SK-N-SH treated with all-trans-retinoic acid at 6 μM for 48 hours (cell line): ENCODE results near the gene IFRD2.
A peak's percentile ranks its signal among the peaks of the same experiment; 100 is the strongest.

ENCODE experiments used
- ATAC-seq: fragments of 200-7000 bp; cut with Tn5 transposase; 3 replicates; pipeline ENCODE4 v1.9.1; 2020; ENCODE audit warnings: mild to moderate bottlenecking, moderate library complexity
- ARNTL ChIP-seq: fragments of 450-650 bp; formaldehyde crosslinking; IDR thresholded peaks from 2 replicates; pipeline ENCODE4 v1.5.0; 2020; ENCODE audit warnings: low read depth, mild to moderate bottlenecking, moderate library complexity, borderline replicate concordance
- BACH2 ChIP-seq: fragments of 250-450 bp; sonication (Bioruptor Pico); IDR thresholded peaks from 2 replicates; pipeline ENCODE4 v1.9.0; 2021; ENCODE audit warnings: mild to moderate bottlenecking, borderline replicate concordance
- CREB5 ChIP-seq: fragments of 250-450 bp; sonication (Bioruptor Pico); IDR thresholded peaks from 2 replicates; pipeline ENCODE4 v1.5.1; 2020; ENCODE audit warnings: low read depth, mild to moderate bottlenecking, moderate library complexity
- CSDC2 ChIP-seq: fragments of 250-450 bp; sonication (Bioruptor Pico); IDR thresholded peaks from 2 replicates; pipeline ENCODE4 v1.5.0; 2020; ENCODE audit warnings: mild to moderate bottlenecking, moderate library complexity
- CSRNP3 ChIP-seq: fragments of 250-450 bp; sonication (Bioruptor Pico); IDR thresholded peaks from 2 replicates; pipeline ENCODE4 v1.5.1; 2021; ENCODE audit warnings: mild to moderate bottlenecking, moderate library complexity
- ESRRG ChIP-seq: fragments of 250-450 bp; sonication (Bioruptor Pico); IDR thresholded peaks from 2 replicates; pipeline ENCODE4 v1.6.1; 2021; ENCODE audit warnings: mild to moderate bottlenecking
- PATZ1 ChIP-seq: fragments of 250-450 bp; sonication (Bioruptor Pico); IDR thresholded peaks from 2 replicates; pipeline ENCODE4 v1.8.0; 2020; ENCODE audit warnings: mild to moderate bottlenecking, moderate library complexity, borderline replicate concordance
- POU6F1 ChIP-seq: fragments of 250-450 bp; sonication (Bioruptor Pico); IDR thresholded peaks from 2 replicates; pipeline ENCODE4 v1.8.0; 2021; ENCODE audit warnings: low read depth, mild to moderate bottlenecking, moderate library complexity, borderline replicate concordance
- PPARA ChIP-seq: fragments of 250-450 bp; sonication (Bioruptor Pico); IDR thresholded peaks from 2 replicates; pipeline ENCODE4 v1.5.0; 2020; ENCODE audit warnings: mild to moderate bottlenecking, borderline replicate concordance
- RARB ChIP-seq: fragments of 250-450 bp; sonication (Bioruptor Pico); IDR thresholded peaks from 2 replicates; pipeline ENCODE4 v1.8.0; 2021; ENCODE audit warnings: mild to moderate bottlenecking, moderate library complexity
- SNAI2 ChIP-seq: fragments of 250-450 bp; sonication (Bioruptor Pico); IDR thresholded peaks from 2 replicates; pipeline ENCODE4 v1.5.0; 2020; ENCODE audit warnings: mild to moderate bottlenecking, moderate library complexity
- TCF4 ChIP-seq: fragments of 250-450 bp; sonication (Bioruptor Pico); IDR thresholded peaks from 2 replicates; pipeline ENCODE4 v1.8.0; 2021; ENCODE audit warnings: mild to moderate bottlenecking, moderate library complexity, borderline replicate concordance
- TOX ChIP-seq: fragments of 250-450 bp; sonication (Bioruptor Pico); IDR thresholded peaks from 2 replicates; pipeline ENCODE4 v1.8.0; 2021; ENCODE audit warnings: mild to moderate bottlenecking, moderate library complexity, borderline replicate concordance
- TSHZ2 ChIP-seq: fragments of 250-450 bp; sonication (Bioruptor Pico); IDR thresholded peaks from 2 replicates; pipeline ENCODE4 v1.5.0; 2020; ENCODE audit warnings: mild to moderate bottlenecking, moderate library complexity
- ZFP3 ChIP-seq: fragments of 250-450 bp; sonication (Bioruptor Pico); IDR thresholded peaks from 2 replicates; pipeline ENCODE4 v1.5.0; 2020; ENCODE audit warnings: mild to moderate bottlenecking, moderate library complexity
- ZFP30 ChIP-seq: fragments of 450-650 bp; formaldehyde crosslinking; IDR thresholded peaks from 2 replicates; pipeline ENCODE4 v1.5.0; 2022; ENCODE audit warnings: mild to moderate bottlenecking, moderate library complexity
- ZNF70 ChIP-seq: fragments of 450-650 bp; formaldehyde crosslinking; IDR thresholded peaks from 2 replicates; pipeline ENCODE4 v1.5.0; 2020; ENCODE audit warnings: mild to moderate bottlenecking, moderate library complexity
- ZNF8 ChIP-seq: fragments of 450-650 bp; formaldehyde crosslinking; IDR thresholded peaks from 2 replicates; pipeline ENCODE4 v1.5.0; 2020; ENCODE audit warnings: mild to moderate bottlenecking, moderate library complexity

Gene IFRD2

GRCh38 chr3:50292159-50293078 lies at the start of gene IFRD2:
Gene IFRD2, minus strand, starts transcription at chr3:50292429. Its CDS starts 155 bp downstream, at chr3:50292274.
- TF ChIP-seq ZFP30 (CRISPR knock-in tag): peak; percentile 48; the same call in 1 of the 2 replicates
- peak; percentile 59; the same call in 1 of the 2 replicates for TF ChIP-seq ZNF70 (CRISPR knock-in tag)
- TF ChIP-seq CREB5 (CRISPR knock-in tag): no peak
- TF ChIP-seq CSDC2 (CRISPR knock-in tag): peak; percentile 93
- TF ChIP-seq RARB (CRISPR knock-in tag): no peak
- TF ChIP-seq ZFP3 (CRISPR knock-in tag): peak; percentile 86
- no peak for TF ChIP-seq TOX (CRISPR knock-in tag)
- TF ChIP-seq SNAI2 (CRISPR knock-in tag): peak; percentile 94
- TF ChIP-seq BACH2 (CRISPR knock-in tag): no peak
- TF ChIP-seq TSHZ2: peak; percentile 99
- peak; percentile 31; the same call in 1 of the 2 replicates for TF ChIP-seq ZNF8 (CRISPR knock-in tag)
- no peak for TF ChIP-seq PPARA (CRISPR knock-in tag)
- peak; percentile 98 for ATAC-seq

- TF ChIP-seq ZNF8 (CRISPR knock-in tag) (no peak), TOX (CRISPR knock-in tag) (no peak), CSDC2 (CRISPR knock-in tag) (no peak), CSRNP3 (CRISPR knock-in tag) (no peak)
- no peak for ATAC-seq
These were observed 49.3 kb upstream of the IFRD2 start for GRCh38 chr3:50341537-50341936.

GRCh38 chr3:50340448-50341329 lies 48.5 kb upstream of the IFRD2 start, which contains the start of gene RASSF1:
Gene RASSF1, minus strand, starts transcription at chr3:50340836. Its CDS starts 31 bp downstream, at chr3:50340805.
- TF ChIP-seq TOX (CRISPR knock-in tag) (no peak), ZFP3 (CRISPR knock-in tag) (no peak), PPARA (CRISPR knock-in tag) (no peak), ESRRG (CRISPR knock-in tag) (no peak)
- TF ChIP-seq, all 23 proteins: peak for 0

GRCh38 chr3:50340147-50340447 lies 47.9 kb upstream of the IFRD2 start:
- no peak for ATAC-seq
- TF ChIP-seq ESRRG (CRISPR knock-in tag) (no peak), PATZ1 (CRISPR knock-in tag) (no peak), TCF4 (CRISPR knock-in tag) (no peak), CSRNP3 (CRISPR knock-in tag) (no peak), ARNTL (CRISPR knock-in tag) (no peak), TSHZ2 (no peak), POU6F1 (CRISPR knock-in tag) (no peak), PPARA (CRISPR knock-in tag) (no peak), ZFP30 (CRISPR knock-in tag) (no peak)

More at GRCh38 chr3:50340448-50341329, 48.5 kb upstream of the IFRD2 start, which contains the start of gene RASSF1:
- no peak for ATAC-seq
